HCT116 (cell line): ENCODE results near the gene PRKN.

Source experiments
- CBX3 ChIP-seq: IDR thresholded peaks from 2 replicates; pipeline ENCODE4 v1.6.1; 2012; ENCODE audit warnings: low read depth
- CTCF ChIP-seq, 3 experiments: fragments of 200-600 bp in 1 of 3; sonication (generic) in 1 of 3; IDR thresholded peaks in 2 of 3; conservative IDR thresholded peaks in 1 of 3; 2 replicates each; pipeline ENCODE4 v1.5.1; 2012 to 2017; ENCODE audit warnings: low read depth in 2 of 3, low read length in 2 of 3, antibody characterized with exemption in 1 of 3, borderline replicate concordance in 1 of 3, control low read depth in 1 of 3, mild to moderate bottlenecking in 1 of 3, mixed read lengths in 1 of 3, mixed run types in 1 of 3, moderate library complexity in 1 of 3; ENCODE audit not compliant: insufficient read depth in 1 of 3
- EZH2 ChIP-seq: fragments of 200-600 bp; sonication (generic); IDR thresholded peaks from 2 replicates; pipeline ENCODE4 v1.6.1; 2017; ENCODE audit warnings: antibody characterized with exemption, mixed run types
- JUND ChIP-seq: IDR thresholded peaks from 2 replicates; pipeline ENCODE4 v1.6.1; 2012
- POLR2A ChIP-seq: IDR thresholded peaks from 2 replicates; pipeline ENCODE4 v1.7.0; 2011; ENCODE audit warnings: borderline replicate concordance; ENCODE audit not compliant: insufficient read depth, insufficient read length; ENCODE audit errors: extremely low read depth
- RAD21 ChIP-seq: IDR thresholded peaks from 2 replicates; pipeline ENCODE4 v1.6.1; 2012; ENCODE audit warnings: low read depth, mild to moderate bottlenecking
- TF ChIP-seq, protein P1 (sequence below): IDR thresholded peaks from 2 replicates; pipeline ENCODE4 v1.6.1; 2012

- TF ChIP-seq CTCF (IDR thresholded peaks at IDR 0.05 in 2 of 3, conservative IDR thresholded peaks at IDR 0.05 in 1 of 3; ENCODE audit: borderline replicate concordance in 1 of 3, insufficient read depth in 1 of 3, low read depth in 2 of 3, low read length in 2 of 3) (no peak), JUND (no peak), EZH2 (no peak), CBX3 (no peak), RAD21 (no peak), POLR2A (no peak)
- TF ChIP-seq, protein P1, sequence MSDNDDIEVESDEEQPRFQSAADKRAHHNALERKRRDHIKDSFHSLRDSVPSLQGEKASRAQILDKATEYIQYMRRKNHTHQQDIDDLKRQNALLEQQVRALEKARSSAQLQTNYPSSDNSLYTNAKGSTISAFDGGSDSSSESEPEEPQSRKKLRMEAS, result no peak
These were observed 484.7 kb downstream of the PRKN start for GRCh38 chr6:162242915-162243314.
